HepG2 (cell line): ENCODE results near the gene ZNF853. TPM values are rescaled to one million over a fixed set of nuclear protein-coding genes. Genes with fewer than 3 reads are reported as not detected.
A peak's percentile ranks its signal among the peaks of the same experiment; 100 is the strongest.

ENCODE experiments used
- ARHGAP35 ChIP-seq: sonication (generic); formaldehyde crosslinking; IDR thresholded peaks from 2 replicates; pipeline ENCODE4 v1.9.0; 2022; ENCODE audit warnings: mild to moderate bottlenecking, inconsistent platforms, moderate library complexity, missing genetic modification reagents, borderline replicate concordance
- CCAR2 ChIP-seq: fragments of 200-400 bp; formaldehyde crosslinking; optimal IDR thresholded peaks from 2 replicates; pipeline ENCODE3; 2018; ENCODE audit warnings: low read depth, mild to moderate bottlenecking, low read length, moderate library complexity
- CENPX ChIP-seq: sonication (generic); formaldehyde crosslinking; IDR thresholded peaks from 2 replicates; pipeline ENCODE4 v1.9.0; 2021; ENCODE audit warnings: mild to moderate bottlenecking, missing genetic modification reagents, moderate library complexity
- ELF3 ChIP-seq: IDR thresholded peaks from 2 replicates; pipeline ENCODE4 v1.6.1; 2016; ENCODE audit warnings: missing genetic modification reagents, missing compliant biosample characterization
- ESRRA ChIP-seq: sonication (generic); formaldehyde crosslinking; IDR thresholded peaks from 2 replicates; pipeline ENCODE4 v1.5.1; 2020; ENCODE audit warnings: mild to moderate bottlenecking, low read depth, missing genetic modification reagents
- FOXA3 ChIP-seq: IDR thresholded peaks from 2 replicates; pipeline ENCODE4 v1.6.1; 2016; ENCODE audit warnings: missing genetic modification reagents, missing compliant biosample characterization
- GABPA ChIP-seq, 2 experiments: IDR thresholded peaks; 2 replicates each; pipeline ENCODE4 v1.6.1; 2011 to 2016; ENCODE audit warnings: low read depth in 2 of 2, low read length in 1 of 2, missing biosample characterization in 1 of 2, missing genetic modification characterization in 1 of 2
- KLF6 ChIP-seq: IDR thresholded peaks from 2 replicates; pipeline ENCODE4 v1.8.0; 2016; ENCODE audit warnings: missing biosample characterization, missing genetic modification reagents
- MIXL1 ChIP-seq: IDR thresholded peaks from 2 replicates; pipeline ENCODE4 v1.6.1; 2016
- MTF2 ChIP-seq: sonication (generic); formaldehyde crosslinking; IDR thresholded peaks from 2 replicates; pipeline ENCODE4 v1.5.0; 2020; ENCODE audit warnings: missing genetic modification reagents, borderline replicate concordance
- PHF8 ChIP-seq: sonication (generic); formaldehyde crosslinking; IDR thresholded peaks from 2 replicates; pipeline ENCODE4 v1.5.0; 2020; ENCODE audit warnings: missing genetic modification reagents
- PRPF4 ChIP-seq: fragments of 200-400 bp; formaldehyde crosslinking; IDR thresholded peaks from 2 replicates; pipeline ENCODE4 v1.6.1; 2016; ENCODE audit warnings: low read length, low read depth; ENCODE audit not compliant: poor library complexity, severe bottlenecking
- RFXANK ChIP-seq: IDR thresholded peaks from 2 replicates; pipeline ENCODE4 v1.6.1; 2016
- SAP130 ChIP-seq: IDR thresholded peaks from 2 replicates; pipeline ENCODE4 v1.6.1; 2016; ENCODE audit warnings: low read depth
- SP5 ChIP-seq: IDR thresholded peaks from 2 replicates; pipeline ENCODE4 v1.6.1; 2016; ENCODE audit warnings: low read depth, borderline replicate concordance
- ZNF678 ChIP-seq: sonication (generic); formaldehyde crosslinking; IDR thresholded peaks from 2 replicates; pipeline ENCODE4 v1.4.0; 2020; ENCODE audit warnings: mild to moderate bottlenecking, missing genetic modification reagents
- ZNF879 ChIP-seq: sonication (generic); formaldehyde crosslinking; IDR thresholded peaks from 2 replicates; pipeline ENCODE4 v1.8.1; 2023; ENCODE audit warnings: missing genetic modification reagents
- polyA plus RNA-seq, 8 experiments: library from polyadenylated mRNA; depleted of rRNA in 3 of 8; stranded (reverse) in 7 of 8; unstranded in 1 of 8; fragments of >200 nt; fragmentation: Illumina TruSeq in 4 of 8; extraction: Trizol in 4 of 8; gene quantifications; 2 replicates each; pipeline versions ENCODE4 v1.2.1 to v1.2.3, GENCODE V29; 2011 to 2016; ENCODE audit warnings: low read depth in 4 of 8, missing spikeins in 1 of 8, mixed read lengths in 1 of 8; ENCODE audit not compliant: insufficient read depth in 1 of 8
- total RNA-seq, 5 experiments: library from RNA; depleted of rRNA; stranded (reverse); fragments of >200 nt; fragmentation: Illumina TruSeq; extraction: Trizol; gene quantifications; 2 replicates each; pipeline ENCODE4 v1.2.3, GENCODE V29; 2016; ENCODE audit warnings: low read depth in 1 of 5
- TF ChIP-seq, protein P1 (sequence below): sonication (generic); formaldehyde crosslinking; IDR thresholded peaks from 2 replicates; pipeline ENCODE4 v1.4.0; 2020; ENCODE audit warnings: missing genetic modification reagents
- TF ChIP-seq, protein P2 (sequence below): sonication (generic); formaldehyde crosslinking; IDR thresholded peaks from 2 replicates; pipeline ENCODE4 v1.4.0; 2020; ENCODE audit warnings: low read depth, missing genetic modification reagents
- TF ChIP-seq, protein P3 (sequence below): sonication (generic); formaldehyde crosslinking; IDR thresholded peaks from 2 replicates; pipeline ENCODE4 v1.4.0; 2020; ENCODE audit warnings: missing genetic modification reagents; ENCODE audit errors: not compliant biosample characterization
- TF ChIP-seq, protein P4 (sequence below): sonication (generic); formaldehyde crosslinking; IDR thresholded peaks from 2 replicates; pipeline ENCODE4 v1.5.0; 2020; ENCODE audit warnings: mild to moderate bottlenecking, missing genetic modification reagents

The ZNF853 gene
- total and polyA plus RNA-seq, 2 of the 13 experiments (the other 11 are each of a cell fraction or from before 2014, with no cell fraction given), result 2.1 to 6.2 TPM

DNA sequence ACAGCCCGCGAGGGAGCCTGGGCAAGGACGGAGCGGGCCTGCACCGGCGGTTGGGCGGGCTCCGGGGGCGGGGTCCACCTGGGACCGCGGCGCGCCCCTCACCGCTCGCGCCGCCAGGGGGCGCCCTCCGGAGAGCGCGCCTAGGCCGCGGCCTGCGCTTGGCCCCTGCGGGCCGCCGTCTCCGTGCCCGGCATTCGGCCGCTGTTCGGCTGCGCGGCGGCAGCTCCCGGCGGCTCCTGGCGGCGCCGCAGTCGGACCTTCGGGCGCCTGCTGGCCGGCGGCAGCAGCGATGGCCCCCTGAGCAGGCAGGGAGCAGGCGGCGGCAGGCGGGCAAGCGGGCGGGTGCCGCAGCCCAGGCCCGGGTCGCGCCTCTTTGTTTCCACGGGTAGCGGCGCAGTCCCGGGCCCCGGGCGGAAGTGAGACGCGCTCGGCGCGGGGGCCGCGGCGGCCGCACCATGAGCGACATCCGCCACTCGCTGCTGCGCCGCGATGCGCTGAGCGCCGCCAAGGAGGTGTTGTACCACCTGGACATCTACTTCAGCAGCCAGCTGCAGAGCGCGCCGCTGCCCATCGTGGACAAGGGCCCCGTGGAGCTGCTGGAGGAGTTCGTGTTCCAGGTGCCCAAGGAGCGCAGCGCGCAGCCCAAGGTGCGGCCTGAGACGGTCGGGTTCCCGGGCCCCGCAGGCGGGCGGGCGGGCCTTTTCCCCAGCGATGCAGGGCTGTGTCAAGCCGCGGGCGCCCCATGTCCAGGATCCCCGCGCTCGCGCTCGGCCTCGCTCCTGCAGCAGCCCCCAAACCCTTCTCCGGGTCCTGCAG lies 25.4 kb upstream of the ZNF853 start, which contains the start of gene INTS15 (continued):
- TF ChIP-seq SP5 (CRISPR knock-in tag) (0 out of 2 replicates have a peak, but pooled peaks have one; percentile 37), MIXL1 (CRISPR knock-in tag) (no peak), GABPA (IDR thresholded peaks at IDR 0.05; ENCODE audit: low read depth, low read length) (peak; percentile 57), GABPA (CRISPR knock-in tag; IDR thresholded peaks at IDR 0.05; ENCODE audit: low read depth) (no peak), CENPX (CRISPR knock-in tag) (no peak), ZNF678 (CRISPR knock-in tag) (0 out of 2 replicates have a peak, but pooled peaks have one; percentile 49), MTF2 (CRISPR knock-in tag) (no peak), ZNF879 (CRISPR knock-in tag) (no peak), PRPF4 (no peak), KLF6 (CRISPR knock-in tag) (no peak), ELF3 (CRISPR knock-in tag) (peak; percentile 21; the same call in 1 of the 2 replicates), ESRRA (CRISPR knock-in tag) (0 out of 2 replicates have a peak, but pooled peaks have one; percentile 35), PHF8 (CRISPR knock-in tag) (peak; percentile 81), ARHGAP35 (CRISPR knock-in tag) (no peak), FOXA3 (no peak), RFXANK (CRISPR knock-in tag) (no peak), CCAR2 (no peak), SAP130 (peak; percentile 70)
- TF ChIP-seq, protein P1, sequence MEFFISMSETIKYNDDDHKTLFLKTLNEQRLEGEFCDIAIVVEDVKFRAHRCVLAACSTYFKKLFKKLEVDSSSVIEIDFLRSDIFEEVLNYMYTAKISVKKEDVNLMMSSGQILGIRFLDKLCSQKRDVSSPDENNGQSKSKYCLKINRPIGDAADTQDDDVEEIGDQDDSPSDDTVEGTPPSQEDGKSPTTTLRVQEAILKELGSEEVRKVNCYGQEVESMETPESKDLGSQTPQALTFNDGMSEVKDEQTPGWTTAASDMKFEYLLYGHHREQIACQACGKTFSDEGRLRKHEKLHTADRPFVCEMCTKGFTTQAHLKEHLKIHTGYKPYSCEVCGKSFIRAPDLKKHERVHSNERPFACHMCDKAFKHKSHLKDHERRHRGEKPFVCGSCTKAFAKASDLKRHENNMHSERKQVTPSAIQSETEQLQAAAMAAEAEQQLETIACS (CRISPR knock-in tag), result no peak
- TF ChIP-seq, protein P2, sequence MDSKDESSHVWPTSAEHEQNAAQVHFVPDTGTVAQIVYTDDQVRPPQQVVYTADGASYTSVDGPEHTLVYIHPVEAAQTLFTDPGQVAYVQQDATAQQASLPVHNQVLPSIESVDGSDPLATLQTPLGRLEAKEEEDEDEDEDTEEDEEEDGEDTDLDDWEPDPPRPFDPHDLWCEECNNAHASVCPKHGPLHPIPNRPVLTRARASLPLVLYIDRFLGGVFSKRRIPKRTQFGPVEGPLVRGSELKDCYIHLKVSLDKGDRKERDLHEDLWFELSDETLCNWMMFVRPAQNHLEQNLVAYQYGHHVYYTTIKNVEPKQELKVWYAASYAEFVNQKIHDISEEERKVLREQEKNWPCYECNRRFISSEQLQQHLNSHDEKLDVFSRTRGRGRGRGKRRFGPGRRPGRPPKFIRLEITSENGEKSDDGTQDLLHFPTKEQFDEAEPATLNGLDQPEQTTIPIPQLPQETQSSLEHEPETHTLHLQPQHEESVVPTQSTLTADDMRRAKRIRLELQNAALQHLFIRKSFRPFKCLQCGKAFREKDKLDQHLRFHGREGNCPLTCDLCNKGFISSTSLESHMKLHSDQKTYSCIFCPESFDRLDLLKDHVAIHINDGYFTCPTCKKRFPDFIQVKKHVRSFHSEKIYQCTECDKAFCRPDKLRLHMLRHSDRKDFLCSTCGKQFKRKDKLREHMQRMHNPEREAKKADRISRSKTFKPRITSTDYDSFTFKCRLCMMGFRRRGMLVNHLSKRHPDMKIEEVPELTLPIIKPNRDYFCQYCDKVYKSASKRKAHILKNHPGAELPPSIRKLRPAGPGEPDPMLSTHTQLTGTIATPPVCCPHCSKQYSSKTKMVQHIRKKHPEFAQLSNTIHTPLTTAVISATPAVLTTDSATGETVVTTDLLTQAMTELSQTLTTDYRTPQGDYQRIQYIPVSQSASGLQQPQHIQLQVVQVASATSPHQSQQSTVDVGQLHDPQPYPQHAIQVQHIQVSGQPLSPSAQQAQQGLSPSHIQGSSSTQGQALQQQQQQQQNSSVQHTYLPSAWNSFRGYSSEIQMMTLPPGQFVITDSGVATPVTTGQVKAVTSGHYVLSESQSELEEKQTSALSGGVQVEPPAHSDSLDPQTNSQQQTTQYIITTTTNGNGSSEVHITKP (CRISPR knock-in tag), result no peak
- TF ChIP-seq, protein P3, sequence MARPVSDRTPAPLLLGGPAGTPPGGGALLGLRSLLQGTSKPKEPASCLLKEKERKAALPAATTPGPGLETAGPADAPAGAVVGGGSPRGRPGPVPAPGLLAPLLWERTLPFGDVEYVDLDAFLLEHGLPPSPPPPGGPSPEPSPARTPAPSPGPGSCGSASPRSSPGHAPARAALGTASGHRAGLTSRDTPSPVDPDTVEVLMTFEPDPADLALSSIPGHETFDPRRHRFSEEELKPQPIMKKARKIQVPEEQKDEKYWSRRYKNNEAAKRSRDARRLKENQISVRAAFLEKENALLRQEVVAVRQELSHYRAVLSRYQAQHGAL (CRISPR knock-in tag), result no peak
- TF ChIP-seq, protein P4, sequence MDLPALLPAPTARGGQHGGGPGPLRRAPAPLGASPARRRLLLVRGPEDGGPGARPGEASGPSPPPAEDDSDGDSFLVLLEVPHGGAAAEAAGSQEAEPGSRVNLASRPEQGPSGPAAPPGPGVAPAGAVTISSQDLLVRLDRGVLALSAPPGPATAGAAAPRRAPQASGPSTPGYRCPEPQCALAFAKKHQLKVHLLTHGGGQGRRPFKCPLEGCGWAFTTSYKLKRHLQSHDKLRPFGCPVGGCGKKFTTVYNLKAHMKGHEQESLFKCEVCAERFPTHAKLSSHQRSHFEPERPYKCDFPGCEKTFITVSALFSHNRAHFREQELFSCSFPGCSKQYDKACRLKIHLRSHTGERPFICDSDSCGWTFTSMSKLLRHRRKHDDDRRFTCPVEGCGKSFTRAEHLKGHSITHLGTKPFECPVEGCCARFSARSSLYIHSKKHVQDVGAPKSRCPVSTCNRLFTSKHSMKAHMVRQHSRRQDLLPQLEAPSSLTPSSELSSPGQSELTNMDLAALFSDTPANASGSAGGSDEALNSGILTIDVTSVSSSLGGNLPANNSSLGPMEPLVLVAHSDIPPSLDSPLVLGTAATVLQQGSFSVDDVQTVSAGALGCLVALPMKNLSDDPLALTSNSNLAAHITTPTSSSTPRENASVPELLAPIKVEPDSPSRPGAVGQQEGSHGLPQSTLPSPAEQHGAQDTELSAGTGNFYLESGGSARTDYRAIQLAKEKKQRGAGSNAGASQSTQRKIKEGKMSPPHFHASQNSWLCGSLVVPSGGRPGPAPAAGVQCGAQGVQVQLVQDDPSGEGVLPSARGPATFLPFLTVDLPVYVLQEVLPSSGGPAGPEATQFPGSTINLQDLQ (CRISPR knock-in tag), result 0 out of 2 replicates have a peak, but pooled peaks have one; percentile 62
